Frontal cortex (tissue), 4 donors: ENCODE measurements around the gene MYO1D. TPM values are rescaled to one million over a fixed set of nuclear protein-coding genes. Genes with fewer than 3 reads are reported as not detected.
"Not testable (repeated sequence)": the region's sequence is repeated elsewhere in the genome, so short reads cannot be mapped to it uniquely, and the experiment has no call there.

Source experiments
- DNase-seq, 2 donors: peaks; one replicate each; pipeline ENCODE4 v3.0.0; 2012; ENCODE audit warnings: low spot score in 2 of 2
- FAIRE-seq: peaks from 2 replicates; lab custom pipeline; 2012; peaks lifted over from hg19 to GRCh38; lab: Jason Lieb, UNC
- total RNA-seq: library from RNA; depleted of rRNA; stranded (reverse); fragments of >200 nt; gene quantifications from one replicate; pipeline ENCODE4 v1.2.3, GENCODE V29; 2014
- donor health status: control.
- donor health status: control.
- donor health status: control.

MYO1D gene
- total RNA-seq, 1 donor from 2014 or later, result 52.6 TPM

GRCh38 chr17:32826076-32826475 lies 50.8 kb downstream of the MYO1D start:
- DNase-seq, result no peak
- no peak for FAIRE-seq

- DNase-seq (no peak), FAIRE-seq (no peak)
Measured at GRCh38 chr17:32824334-32824733, 52.6 kb downstream of the MYO1D start.

- DNase-seq (no peak), FAIRE-seq (no peak)
Measured at GRCh38 chr17:32822996-32823395, 53.9 kb downstream of the MYO1D start.

- peak in 1 of 2 donors; percentile 25 for DNase-seq
- not testable (repeated sequence) for FAIRE-seq
Measured at GRCh38 chr17:32821987-32822934, 54.7 kb downstream of the MYO1D start.

- no peak for FAIRE-seq
- DNase-seq, result no peak
Measured at GRCh38 chr17:32820440-32820839, 56.5 kb downstream of the MYO1D start.

- FAIRE-seq (no peak), DNase-seq (no peak)
Measured at GRCh38 chr17:32819787-32820186, 57.1 kb downstream of the MYO1D start.

- DNase-seq (no peak), FAIRE-seq (no peak)
Measured at GRCh38 chr17:32819035-32819434, 57.9 kb downstream of the MYO1D start.

- DNase-seq (no peak), FAIRE-seq (no peak)
Measured at GRCh38 chr17:32815460-32815859, 61.5 kb downstream of the MYO1D start.

- FAIRE-seq (no peak), DNase-seq (no peak)
Measured at GRCh38 chr17:32814836-32815235, 62.1 kb downstream of the MYO1D start.

GRCh38 chr17:32813021-32813420 lies 63.9 kb downstream of the MYO1D start:
- no peak for DNase-seq
- no peak for FAIRE-seq

GRCh38 chr17:32810690-32811089 lies 66.2 kb downstream of the MYO1D start:
- DNase-seq (no peak), FAIRE-seq (no peak)

- FAIRE-seq, result no peak
Measured at GRCh38 chr17:32807577-32807976, 69.3 kb downstream of the MYO1D start.

GRCh38 chr17:32806646-32807045 lies 70.3 kb downstream of the MYO1D start:
- DNase-seq, result no peak
- no peak for FAIRE-seq

More at GRCh38 chr17:32807577-32807976, 69.3 kb downstream of the MYO1D start:
- DNase-seq, result no peak

GRCh38 chr17:32805029-32805976 lies 71.6 kb downstream of the MYO1D start:
- FAIRE-seq (no peak), DNase-seq (no peak)

GRCh38 chr17:32803544-32803943 lies 73.4 kb downstream of the MYO1D start:
- FAIRE-seq, result no peak
- DNase-seq, result no peak

- DNase-seq (no peak), FAIRE-seq (peak; percentile 42)
Measured at GRCh38 chr17:32802306-32802705, 74.6 kb downstream of the MYO1D start.

GRCh38 chr17:32801641-32802040 lies 75.3 kb downstream of the MYO1D start:
- DNase-seq (no peak), FAIRE-seq (no peak)

GRCh38 chr17:32801193-32801592 lies 75.7 kb downstream of the MYO1D start:
- FAIRE-seq (no peak), DNase-seq (no peak)

- FAIRE-seq (no peak), DNase-seq (no peak)
Measured at GRCh38 chr17:32798938-32799337, 78.0 kb downstream of the MYO1D start.

- DNase-seq (no peak), FAIRE-seq (no peak)
Measured at GRCh38 chr17:32795339-32795979, 81.5 kb downstream of the MYO1D start.
